GM21360 (cell line): ENCODE measurements around the gene MTX2.

Experiments used
- ATAC-seq: cut with Tn5 transposase; IDR thresholded peaks from one replicate; pipeline ENCODE4 v1.9.1; 2021; ENCODE audit warnings: mild to moderate bottlenecking, moderate library complexity; ENCODE audit not compliant: unreplicated experiment

The MTX2 gene

DNA sequence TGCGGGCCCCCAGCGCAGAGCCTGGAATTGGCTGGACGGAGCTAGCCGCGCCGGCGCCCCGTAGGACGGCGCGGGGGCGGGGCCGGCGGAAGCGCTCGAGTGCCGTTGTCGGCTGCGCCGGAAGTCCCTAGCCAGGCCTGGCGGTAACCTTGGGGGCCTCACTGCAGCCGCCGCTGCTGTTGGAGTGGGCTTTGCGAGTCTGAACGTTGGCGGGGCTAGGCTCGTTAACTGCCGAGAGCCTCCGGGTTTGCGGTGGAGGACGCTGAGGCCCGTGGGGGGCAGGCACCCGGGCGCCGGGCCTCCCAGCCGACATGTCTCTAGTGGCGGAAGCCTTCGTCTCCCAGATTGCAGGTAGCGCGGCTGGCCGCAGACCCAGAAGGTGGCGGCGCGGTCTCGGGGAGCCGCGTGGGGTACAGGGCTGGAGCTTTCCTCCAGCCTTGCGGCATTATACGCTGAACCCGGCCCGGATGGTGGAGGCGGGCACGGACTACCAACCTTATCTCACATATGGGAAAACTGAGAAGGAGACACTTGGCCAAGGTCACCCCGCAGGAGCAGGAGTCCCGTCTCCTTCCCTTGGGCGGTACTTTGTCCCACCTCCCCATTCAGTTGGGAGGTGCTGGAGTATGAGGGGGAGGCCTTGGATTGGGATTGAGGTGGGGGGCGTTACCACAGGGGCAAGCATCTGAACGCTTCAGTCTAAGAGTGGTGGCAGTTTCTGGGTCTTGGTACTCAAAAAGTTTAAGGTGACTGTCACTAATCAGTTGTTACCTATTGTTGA is at the start of gene MTX2:
Gene MTX2 (plus strand): TSS at position 124 of the 781 bp plus-strand sequence. CDS start 188 bp downstream, at position 312.
- peak; percentile 96 for ATAC-seq

DNA sequence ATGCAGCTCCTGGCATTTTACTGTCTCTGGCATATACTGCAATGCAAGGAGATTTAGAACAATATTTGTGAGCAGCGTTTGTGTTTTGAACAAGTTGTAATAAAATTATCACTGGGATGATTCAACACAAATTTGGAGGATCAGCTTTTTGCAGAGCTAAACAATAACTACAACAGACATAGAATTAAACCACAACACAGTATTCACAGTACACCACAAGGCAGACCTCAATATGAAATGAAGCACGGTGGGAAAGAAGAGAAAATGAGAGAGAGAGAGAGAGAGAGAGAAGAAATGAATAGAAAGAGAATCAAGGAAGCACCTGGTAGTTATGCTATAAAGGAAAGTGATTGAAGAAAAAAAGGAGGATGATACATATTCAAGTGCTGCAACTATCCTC is 41.4 kb upstream of the MTX2 start:
- no peak for ATAC-seq

DNA sequence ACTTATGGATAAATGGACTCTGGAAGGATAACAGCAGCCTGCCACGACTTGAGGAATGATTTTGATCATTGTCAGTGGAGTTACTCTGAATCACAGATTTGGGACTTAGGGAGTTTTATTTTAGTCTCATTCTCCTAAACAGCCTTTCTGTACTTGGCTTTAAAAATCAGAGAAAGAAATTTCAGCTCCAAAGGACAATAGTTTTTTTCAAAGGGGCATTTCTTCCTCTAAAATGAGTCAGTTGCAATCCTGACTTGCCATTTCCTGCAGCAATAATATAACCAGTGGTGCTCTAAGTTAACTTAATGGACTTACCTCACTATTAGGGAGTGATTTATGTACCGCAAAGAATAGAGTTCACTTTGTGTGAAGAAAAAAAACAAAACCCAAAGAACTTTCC is 35.1 kb upstream of the MTX2 start:
- no peak for ATAC-seq

- ATAC-seq, result no peak
Observed at GRCh38 chr2:176234940-176235339, 34.3 kb upstream of the MTX2 start.

DNA sequence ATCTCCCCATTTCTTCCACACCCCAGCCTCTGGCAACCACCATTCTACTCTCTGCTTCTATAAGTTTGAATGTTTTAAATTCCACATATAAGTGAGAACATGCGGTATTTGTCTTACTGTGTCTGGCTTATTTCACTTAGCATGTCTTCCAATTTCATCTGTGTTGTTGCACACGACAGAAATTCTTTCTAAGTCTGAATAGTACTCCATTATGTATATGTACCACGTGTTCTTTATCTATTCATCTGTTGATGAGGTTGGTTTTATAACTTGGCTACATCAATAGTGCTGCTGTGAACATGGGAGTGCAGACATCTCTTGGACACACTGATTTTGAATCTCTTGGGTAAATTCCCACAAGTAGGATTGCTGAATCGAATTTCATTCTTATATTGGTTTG is 31.8 kb upstream of the MTX2 start:
- no peak for ATAC-seq

GRCh38 chr2:176239031-176239430 is 30.2 kb upstream of the MTX2 start:
- ATAC-seq, result no peak

DNA sequence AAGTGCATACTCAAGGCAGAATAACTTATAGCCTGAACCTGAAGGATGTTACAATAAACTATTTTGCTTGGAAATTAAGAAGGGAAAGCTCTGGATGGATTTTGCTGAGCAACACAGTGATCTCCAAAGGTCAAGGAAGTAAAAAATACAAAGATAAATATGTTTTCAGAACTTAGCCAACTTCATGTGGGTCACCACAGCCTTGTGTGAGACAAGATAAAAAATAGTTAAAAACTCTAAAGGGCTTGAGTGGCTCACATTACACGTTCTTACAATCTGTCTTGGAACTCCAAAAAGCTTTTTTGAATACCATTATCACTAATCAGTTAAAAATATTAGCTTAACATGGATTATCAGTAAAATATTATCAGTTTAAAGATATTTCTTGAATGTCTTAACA is 28.9 kb upstream of the MTX2 start:
- ATAC-seq, result no peak

GRCh38 chr2:176242276-176242675 is 27.0 kb upstream of the MTX2 start:
- no peak for ATAC-seq

DNA sequence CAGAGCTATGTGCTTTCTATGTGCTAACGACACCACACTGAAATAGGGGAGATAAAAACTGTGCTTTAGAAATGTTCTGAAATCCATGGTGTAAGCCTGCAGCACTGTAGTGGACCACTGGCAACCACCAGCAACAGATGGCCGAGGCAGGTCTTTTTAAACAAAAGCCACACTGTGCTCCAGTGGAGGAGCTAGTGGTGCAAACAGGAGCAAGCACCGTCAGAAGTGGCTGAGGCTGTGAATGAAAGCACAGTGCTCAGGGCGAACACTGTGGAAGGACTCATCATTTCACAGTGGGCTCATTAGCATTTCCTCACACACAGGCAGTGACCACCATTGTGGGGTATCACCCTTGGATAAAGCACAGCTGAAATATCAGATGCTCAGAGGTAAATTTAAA is 22.9 kb upstream of the MTX2 start:
- ATAC-seq, result no peak

DNA sequence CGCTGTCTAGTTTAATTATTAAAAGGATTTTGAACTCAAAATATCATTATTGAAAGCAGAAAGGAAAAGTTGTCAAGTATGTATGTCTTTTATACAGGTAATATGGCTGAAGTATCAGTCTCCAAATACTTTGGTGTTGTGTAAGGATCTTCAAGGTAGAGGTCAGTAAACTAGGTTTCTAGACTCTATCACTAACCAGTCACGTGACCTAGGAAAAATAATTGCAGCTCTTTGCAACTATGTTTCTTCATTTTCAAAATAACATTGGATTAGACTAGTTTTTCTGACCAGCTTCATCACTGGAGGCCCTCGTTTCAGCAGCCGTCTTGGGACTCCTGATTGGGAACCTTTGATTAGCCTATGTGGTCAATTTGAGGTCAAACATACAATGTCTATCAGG is 21.4 kb upstream of the MTX2 start:
- no peak for ATAC-seq

GRCh38 chr2:176251928-176252327 is 17.3 kb upstream of the MTX2 start:
- no peak for ATAC-seq

DNA sequence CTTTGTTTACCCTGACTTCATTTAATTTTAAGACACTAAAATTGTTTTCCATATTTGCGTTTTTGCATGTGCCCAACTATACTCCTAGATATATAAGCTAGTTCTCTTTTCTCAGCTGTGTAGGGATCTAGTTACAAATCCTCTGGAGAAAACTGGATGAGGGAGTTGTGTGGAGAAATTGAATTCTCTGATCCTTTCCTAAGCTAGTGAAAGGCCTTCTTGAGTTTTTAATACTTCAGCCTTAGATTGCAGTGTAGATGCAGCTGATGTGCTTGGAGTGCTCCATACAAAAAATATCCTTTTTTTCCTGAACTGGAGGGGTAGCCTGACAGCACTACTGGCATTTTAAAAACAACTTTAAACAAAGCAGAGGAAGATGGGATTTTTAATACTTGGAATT is 8.6 kb upstream of the MTX2 start:
- no peak for ATAC-seq

- ATAC-seq, result no peak
Observed at GRCh38 chr2:176261136-176261535, 8.1 kb upstream of the MTX2 start.

DNA sequence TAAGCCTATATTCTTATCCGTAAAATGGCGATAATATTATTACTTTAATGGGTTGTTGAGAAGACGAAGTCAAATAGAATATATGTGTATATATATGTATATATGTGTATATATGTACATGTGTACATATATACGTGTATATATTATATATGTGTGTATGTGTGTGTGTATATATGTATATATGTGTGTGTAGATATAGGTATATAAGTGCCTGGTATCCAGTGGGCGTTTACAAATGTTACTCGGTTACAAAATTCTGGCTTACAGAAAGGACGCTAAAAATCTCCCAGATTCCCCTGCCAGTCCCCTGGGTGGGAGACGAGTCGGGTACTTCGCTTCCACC is 295 bp upstream of the MTX2 start:
- no peak for ATAC-seq

DNA sequence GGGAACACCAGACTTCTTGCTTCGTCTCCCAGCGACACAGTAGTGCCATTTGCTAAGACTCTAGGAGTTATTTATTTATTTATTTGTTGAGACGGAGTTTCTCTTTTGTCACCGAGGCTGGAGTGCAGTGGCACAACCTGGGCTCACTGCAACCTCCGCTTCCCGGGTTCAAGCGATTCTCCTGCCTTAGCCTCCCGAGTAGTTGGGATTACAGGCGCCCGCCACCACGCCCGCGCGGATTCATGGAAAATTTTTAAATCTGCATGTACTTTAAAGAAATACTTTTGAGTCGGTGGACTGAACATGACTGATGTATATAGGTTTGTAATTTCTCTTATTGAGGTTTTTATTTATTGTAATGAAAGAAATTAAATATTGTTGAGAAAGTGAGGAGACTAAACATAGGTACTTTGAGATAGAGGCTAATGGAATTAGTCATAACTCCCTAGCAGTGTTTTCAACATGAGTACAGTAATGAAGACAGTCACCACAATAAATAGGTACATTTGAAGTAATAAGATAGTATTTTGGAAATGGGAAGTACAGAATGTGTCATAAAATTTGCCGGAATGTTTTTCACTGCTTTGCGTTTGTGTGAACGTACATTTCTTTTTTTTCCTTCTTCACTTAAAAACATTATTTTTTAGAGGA is 983 bp downstream of the MTX2 start:
- peak; percentile 1 for ATAC-seq

DNA sequence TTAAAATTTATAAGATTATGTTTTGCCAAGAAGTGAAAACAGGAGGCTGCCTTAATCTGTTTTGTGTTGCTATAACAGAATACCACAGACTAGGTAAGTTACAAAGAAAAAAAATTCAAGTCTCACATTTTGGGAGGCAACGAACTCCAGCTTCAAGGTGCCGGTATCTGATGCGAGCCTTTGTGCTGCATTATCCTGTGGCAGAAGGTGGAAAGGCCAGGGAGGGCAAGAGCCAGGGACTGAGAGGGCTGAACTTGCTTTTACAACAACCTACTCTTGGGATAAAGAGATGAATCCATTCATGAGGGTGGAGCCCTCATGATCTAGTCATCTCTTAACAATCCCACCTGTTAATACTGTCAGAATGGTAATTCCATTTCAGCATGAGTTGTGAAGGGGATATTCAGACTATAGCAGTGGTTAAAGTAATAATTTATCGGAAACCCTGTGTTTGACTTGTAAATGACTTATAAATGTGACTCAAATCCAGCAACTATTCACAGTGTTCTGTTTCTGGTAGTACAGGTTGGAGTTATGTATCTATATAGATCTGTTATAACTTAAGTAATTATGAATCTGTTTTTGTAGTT is 3.7 kb downstream of the MTX2 start:
- no peak for ATAC-seq

DNA sequence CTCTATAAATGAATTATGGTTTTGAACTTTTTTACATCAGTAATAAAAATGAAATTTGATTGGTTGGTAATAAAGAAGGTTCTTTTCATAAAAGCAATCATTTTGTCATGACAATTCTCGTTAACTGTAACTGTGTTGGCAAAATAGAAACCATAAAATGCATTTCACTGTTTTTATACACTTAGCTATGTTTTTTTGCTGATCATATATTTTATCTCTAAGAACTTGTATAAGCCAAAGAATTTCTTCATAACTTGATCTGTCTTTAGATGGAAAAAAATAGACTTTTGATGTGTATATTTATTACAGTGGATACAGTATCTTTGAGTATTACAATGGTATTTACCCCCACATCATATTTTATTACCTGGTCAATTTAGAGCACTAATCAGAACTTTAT is 9.7 kb downstream of the MTX2 start:
- no peak for ATAC-seq

GRCh38 chr2:176280156-176280555 is 10.9 kb downstream of the MTX2 start:
- no peak for ATAC-seq

DNA sequence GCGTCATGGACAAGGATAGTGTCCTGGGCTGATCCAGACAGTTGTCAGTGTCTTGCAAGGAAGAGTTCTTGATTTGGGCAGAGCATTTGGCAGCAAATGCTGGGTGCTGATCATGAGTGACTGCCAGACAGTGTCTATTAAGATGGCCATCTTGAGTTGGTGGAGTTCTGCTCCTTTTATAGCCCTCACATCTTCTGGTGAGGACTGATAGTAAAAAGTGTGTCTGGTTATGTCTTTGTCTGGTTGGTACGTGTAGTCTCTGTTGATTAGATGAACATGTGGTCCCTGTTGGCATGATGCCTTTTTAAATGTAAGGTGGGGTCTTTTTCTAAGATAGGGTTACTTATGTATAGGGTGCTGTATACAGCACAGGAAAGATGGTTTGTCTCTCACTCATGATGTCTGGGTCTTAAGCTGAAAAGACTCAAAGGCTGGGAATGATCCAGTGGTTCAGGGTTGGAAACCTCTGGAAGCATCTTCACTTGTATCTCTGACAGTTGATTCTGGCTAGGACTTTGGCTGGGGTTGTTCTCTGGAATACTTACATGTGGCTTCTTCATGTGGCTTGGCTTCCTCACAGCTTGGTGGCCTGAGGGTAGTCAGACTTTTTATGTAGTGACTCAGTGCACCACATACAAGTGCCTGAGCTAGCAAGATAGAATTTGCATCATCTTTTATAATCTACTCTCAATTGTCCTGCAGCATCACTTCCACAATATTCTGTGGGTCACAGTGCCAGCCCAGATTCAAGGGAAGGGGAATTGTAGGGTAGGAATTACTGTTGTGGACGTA is 11.8 kb downstream of the MTX2 start:
- ATAC-seq, result no peak

DNA sequence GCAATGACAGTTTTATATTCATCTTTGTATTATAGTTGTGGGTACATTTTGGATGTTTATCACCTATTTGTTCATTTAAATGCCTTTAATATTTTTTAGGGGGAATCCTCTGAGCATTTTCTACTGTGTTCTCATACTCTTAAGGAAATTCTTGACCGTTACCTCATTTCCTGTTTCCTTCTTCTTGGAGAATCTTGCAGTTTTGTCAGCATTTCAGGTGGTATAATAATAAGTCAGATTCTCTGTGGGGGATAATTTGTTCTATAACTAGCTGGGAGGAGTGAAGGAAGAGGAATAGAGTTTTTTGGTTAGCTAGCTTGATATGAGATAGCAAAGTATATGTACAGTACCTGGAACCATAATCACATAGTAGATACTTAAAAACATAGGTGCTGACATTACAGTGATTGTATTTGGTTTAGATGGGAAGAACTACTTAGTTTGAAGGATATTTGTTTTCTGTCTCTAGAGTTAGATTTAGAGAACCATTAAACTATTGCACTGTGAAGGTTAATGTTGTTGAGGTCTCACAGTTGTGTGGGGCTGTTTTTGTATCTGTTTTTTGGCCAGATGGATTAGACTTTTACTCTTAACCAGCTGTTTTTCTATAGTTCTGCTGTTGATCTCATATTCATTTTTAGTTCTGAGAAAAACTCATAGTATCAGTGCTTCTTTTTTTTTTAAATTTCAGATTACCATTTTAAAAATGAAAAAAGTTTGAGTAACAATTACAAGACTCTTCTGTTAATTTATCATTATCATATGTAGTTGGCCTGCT is 14.2 kb downstream of the MTX2 start:
- ATAC-seq, result no peak
